ENCODE measurements around the gene ATP5F1E.

DNA sequence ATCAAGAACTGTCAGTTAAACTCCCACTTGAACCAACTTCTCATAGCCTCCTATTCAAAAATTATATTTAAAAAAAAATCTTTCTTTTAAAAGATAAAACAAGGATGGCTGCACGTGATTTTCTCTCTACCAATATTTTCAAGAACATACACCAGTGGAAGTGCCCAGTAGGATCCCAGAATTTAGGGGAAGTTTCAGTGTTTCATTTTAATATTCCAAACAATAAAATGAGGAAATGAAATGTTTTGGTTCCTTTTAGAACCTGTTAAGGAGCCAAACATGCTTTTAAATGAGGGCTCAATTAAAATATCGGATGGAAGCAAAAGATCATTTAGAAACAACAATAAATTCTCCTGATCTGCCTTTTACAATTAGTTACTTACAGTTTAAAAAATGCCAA lies 36.9 kb upstream of the ATP5F1E start:
- TF ChIP-seq, protein P1, sequence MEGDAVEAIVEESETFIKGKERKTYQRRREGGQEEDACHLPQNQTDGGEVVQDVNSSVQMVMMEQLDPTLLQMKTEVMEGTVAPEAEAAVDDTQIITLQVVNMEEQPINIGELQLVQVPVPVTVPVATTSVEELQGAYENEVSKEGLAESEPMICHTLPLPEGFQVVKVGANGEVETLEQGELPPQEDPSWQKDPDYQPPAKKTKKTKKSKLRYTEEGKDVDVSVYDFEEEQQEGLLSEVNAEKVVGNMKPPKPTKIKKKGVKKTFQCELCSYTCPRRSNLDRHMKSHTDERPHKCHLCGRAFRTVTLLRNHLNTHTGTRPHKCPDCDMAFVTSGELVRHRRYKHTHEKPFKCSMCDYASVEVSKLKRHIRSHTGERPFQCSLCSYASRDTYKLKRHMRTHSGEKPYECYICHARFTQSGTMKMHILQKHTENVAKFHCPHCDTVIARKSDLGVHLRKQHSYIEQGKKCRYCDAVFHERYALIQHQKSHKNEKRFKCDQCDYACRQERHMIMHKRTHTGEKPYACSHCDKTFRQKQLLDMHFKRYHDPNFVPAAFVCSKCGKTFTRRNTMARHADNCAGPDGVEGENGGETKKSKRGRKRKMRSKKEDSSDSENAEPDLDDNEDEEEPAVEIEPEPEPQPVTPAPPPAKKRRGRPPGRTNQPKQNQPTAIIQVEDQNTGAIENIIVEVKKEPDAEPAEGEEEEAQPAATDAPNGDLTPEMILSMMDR (IDR thresholded peaks at IDR 0.05; ENCODE audit: insufficient read depth, low read depth, low read length) = no peak
- TF ChIP-seq EZH2 (IDR thresholded peaks at IDR 0.05; ENCODE audit: insufficient read depth, low read length) = no peak

Measured in astrocyte (in vitro differentiated cells and primary cell).